Measurements from ENCODE around the gene SCUBE1.
"Not testable (repeated sequence)": the region's sequence is repeated elsewhere in the genome, so short reads cannot be mapped to it uniquely, and the experiment has no call there.

SCUBE1 gene

GRCh38 chr22:43301866-43302265, 41.3 kb downstream of the SCUBE1 start:
- no peak for DNase-seq (ENCODE audit: low read depth in 2 of 2)

GRCh38 chr22:43300891-43301676, 42.1 kb downstream of the SCUBE1 start:
- no peak for DNase-seq (ENCODE audit: low read depth in 2 of 2)

- DNase-seq (ENCODE audit: low read depth in 2 of 2), result no peak
Measured at GRCh38 chr22:43299736-43300135, 43.4 kb downstream of the SCUBE1 start.

- no peak for DNase-seq (ENCODE audit: low read depth in 2 of 2)
Measured at GRCh38 chr22:43298062-43298801, 44.9 kb downstream of the SCUBE1 start.

GRCh38 chr22:43297270-43298061, 45.7 kb downstream of the SCUBE1 start:
- no peak for DNase-seq (ENCODE audit: low read depth in 2 of 2)

GRCh38 chr22:43296276-43296902, 46.8 kb downstream of the SCUBE1 start:
- no peak for DNase-seq (ENCODE audit: low read depth in 2 of 2)

- no peak for DNase-seq (ENCODE audit: low read depth in 2 of 2)
Measured at GRCh38 chr22:43295660-43296059, 47.5 kb downstream of the SCUBE1 start.

GRCh38 chr22:43295173-43295572, 48.0 kb downstream of the SCUBE1 start:
- no peak for DNase-seq (ENCODE audit: low read depth in 2 of 2)

GRCh38 chr22:43293655-43294392, 49.3 kb downstream of the SCUBE1 start:
- DNase-seq (ENCODE audit: low read depth in 2 of 2), result no peak

GRCh38 chr22:43293259-43293654, 49.9 kb downstream of the SCUBE1 start:
- no peak for DNase-seq (ENCODE audit: low read depth in 2 of 2)

GRCh38 chr22:43292630-43293018, 50.5 kb downstream of the SCUBE1 start:
- DNase-seq (ENCODE audit: low read depth in 2 of 2), result no peak

GRCh38 chr22:43291381-43291780, 51.8 kb downstream of the SCUBE1 start:
- no peak for DNase-seq (ENCODE audit: low read depth in 2 of 2)

- DNase-seq (ENCODE audit: low read depth in 2 of 2), result no peak
Measured at GRCh38 chr22:43289976-43290721, 53.0 kb downstream of the SCUBE1 start.

- DNase-seq (ENCODE audit: low read depth in 2 of 2), result no peak
Measured at GRCh38 chr22:43289531-43289963, 53.6 kb downstream of the SCUBE1 start.

- no peak for DNase-seq (ENCODE audit: low read depth in 2 of 2)
Measured at GRCh38 chr22:43288807-43289420, 54.3 kb downstream of the SCUBE1 start.

GRCh38 chr22:43288378-43288777, 54.8 kb downstream of the SCUBE1 start:
- DNase-seq (ENCODE audit: low read depth in 2 of 2), result no peak

- no peak for DNase-seq (ENCODE audit: low read depth in 2 of 2)
Measured at GRCh38 chr22:43287441-43287840, 55.7 kb downstream of the SCUBE1 start.

- no peak for DNase-seq (ENCODE audit: low read depth in 2 of 2)
Measured at GRCh38 chr22:43281394-43281793, 61.8 kb downstream of the SCUBE1 start.

GRCh38 chr22:43280523-43280886, 62.7 kb downstream of the SCUBE1 start:
- not testable (repeated sequence) for DNase-seq (ENCODE audit: low read depth in 2 of 2)
